ENCODE data around the gene HMG20B.
"Not testable (repeated sequence)": the region's sequence is repeated elsewhere in the genome, so short reads cannot be mapped to it uniquely, and the experiment has no call there.

Gene HMG20B

DNA sequence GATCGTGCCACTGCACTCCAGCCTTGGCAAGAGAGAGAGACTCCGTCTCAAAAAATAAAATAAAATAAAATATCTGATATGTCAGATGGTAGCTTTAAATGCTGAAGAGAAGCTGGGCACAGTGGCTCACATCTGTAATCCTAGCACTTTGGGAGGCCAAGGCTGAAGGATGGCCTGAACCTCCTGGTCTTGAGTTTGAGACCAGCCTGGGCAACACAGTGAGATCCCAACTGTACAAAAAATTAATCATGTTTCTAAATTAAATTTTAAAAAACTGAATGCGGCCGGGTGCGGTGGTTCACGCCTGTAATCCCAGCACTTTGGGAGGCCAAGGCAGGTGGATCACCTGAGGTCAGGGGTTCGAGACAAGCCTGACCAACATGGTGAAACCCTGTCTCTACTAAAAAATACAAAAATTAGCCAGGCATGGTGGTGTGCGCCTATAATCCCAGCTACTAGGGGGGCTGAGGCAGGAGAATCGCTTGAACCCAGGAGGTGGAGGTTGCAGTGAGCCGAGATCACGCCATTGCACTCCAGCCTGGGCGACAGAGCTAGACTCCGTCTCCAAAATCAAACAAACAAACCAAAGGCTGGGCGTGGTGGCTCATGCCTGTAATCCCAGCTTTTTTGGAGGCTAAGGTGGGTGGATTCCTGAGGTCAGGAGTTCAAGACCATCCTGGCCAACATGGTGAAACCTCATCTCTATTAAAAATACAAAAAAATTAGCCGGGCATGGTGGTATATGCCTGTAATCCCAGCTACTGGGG, 11.5 kb downstream of the HMG20B start:
- not testable (repeated sequence) for DNase-seq (ENCODE audit: low spot score)

GRCh38 chr19:3585301-3586126, 12.8 kb downstream of the HMG20B start, which contains the start of gene GIPC3:
Gene GIPC3, plus strand, starts transcription at chr19:3585478. Its CDS starts 120 bp downstream, at chr19:3585598.
- DNase-seq (ENCODE audit: low spot score) = no peak

GRCh38 chr19:3586127-3586626, 13.4 kb downstream of the HMG20B start:
- no peak for DNase-seq (ENCODE audit: low spot score)

DNA sequence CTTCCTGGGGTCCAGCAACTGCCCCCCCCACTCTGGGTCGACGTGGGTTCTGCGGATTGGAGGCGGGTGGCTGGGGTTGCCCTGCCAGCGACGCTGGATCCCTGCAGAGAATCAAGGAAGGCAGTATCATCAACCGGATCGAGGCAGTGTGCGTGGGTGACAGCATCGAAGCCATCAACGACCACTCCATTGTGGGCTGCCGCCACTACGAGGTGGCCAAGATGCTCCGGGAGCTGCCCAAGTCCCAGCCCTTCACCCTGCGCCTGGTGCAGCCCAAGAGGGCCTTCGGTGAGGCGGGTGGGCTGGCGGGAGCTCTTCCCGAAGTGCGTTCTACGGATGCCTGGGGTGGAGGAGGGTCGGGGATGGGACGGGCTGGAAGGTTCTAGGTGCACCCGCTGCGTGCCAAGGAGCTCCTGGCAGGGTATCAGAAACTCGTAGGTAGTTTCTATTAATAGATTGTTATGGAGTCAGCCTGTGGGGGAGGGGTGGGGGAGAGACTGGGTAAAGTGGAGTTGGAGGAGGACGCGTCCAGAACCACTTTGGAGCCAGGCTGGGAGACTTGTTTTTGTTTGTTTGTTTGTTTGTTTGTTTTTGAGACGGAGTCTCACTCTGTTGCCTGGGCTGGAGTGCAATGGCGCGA, 14.1 kb downstream of the HMG20B start:
- no peak for DNase-seq (ENCODE audit: low spot score)

- DNase-seq (ENCODE audit: low spot score) = no peak
These were observed 16.7 kb downstream of the HMG20B start for GRCh38 chr19:3589439-3589838.

DNA sequence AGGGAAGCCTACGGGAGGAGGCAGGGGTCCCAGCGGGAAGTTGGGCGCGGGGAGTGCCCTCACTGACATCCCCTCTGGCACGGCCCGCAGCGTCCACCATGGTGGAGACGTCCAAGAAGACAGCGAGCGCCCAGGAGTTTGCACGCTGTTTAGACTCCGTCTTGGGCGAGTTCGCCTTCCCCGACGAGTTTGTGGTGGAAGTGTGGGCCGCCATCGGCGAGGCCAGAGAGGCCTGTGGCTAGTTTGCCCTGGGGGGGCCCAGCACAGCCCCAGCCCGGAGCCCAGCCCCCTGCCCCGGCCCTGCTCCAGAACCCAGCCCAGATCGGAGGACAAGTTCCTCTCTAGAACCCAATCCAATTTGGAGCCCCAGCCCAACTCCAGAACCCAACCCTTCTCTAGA, 17.2 kb downstream of the HMG20B start:
- DNase-seq (ENCODE audit: low spot score) = no peak

GRCh38 chr19:3590991-3591659, 18.4 kb downstream of the HMG20B start:
- no peak for DNase-seq (ENCODE audit: low spot score)

DNA sequence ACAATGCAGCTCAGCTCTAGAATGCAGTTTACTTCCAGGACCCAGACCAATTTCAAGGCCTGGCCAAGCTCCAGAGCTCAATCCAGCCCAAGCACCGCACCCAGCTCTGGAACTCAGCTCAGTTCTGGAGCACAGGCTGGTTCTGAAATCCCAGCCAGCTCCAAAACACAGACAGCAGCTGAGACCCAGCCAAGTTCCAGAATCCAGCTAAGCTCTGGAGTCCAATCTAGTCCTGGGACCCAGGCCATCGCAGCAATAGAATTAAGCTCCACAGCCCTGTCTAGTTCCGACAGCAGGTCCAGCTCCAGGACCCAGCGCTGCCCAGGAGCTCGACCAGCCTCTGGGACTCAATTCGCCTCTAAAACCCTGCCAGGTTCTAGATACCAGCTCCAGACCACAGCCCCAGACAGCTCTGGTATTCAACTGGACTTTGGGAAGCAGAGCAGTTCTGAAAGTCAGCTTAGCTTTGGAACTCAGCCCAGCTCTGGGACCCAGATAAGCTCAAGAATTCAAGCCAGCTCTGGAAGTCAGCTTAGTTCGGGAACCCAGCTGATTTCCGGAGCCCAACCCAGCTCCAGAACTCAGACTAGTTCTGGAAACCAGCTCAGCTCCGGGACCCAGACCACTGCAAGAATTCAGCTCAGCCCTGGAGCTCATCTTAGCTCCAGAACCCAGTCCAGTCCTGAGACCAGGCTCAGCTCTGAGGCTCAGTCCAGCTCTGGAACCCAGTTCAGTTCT, 19.3 kb downstream of the HMG20B start:
- no peak for DNase-seq (ENCODE audit: low spot score)

- DNase-seq (ENCODE audit: low spot score) = no peak
These were observed 20.4 kb downstream of the HMG20B start for GRCh38 chr19:3593156-3593555.

DNA sequence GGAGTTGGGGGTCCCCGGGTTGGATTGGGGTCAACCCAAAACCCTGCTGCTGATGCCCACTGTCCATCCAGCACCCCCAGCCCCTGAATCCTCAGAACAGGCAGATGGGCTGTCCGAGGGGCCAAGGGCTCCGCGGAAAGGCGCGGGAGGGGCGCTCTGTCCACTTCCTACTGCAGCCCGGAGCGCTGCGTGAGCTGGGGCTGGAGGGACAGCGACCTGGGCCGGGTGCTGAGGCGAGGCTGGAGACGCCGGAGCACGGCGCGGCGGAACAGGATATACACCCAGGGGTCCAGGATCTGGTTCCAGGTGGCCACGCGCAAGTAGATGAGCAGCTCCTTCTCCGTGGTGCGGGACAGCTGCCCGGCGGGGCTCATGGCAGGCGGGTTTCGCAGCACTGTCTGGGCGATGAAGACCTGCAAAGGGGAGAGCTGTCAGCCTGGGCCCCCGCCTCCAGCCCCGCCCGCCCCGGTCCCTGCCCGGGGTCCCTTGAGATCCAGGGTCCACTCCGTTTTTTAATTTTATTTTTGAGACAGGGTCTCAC, 22.8 kb downstream of the HMG20B start:
- DNase-seq (ENCODE audit: low spot score) = no peak

GRCh38 chr19:3599776-3600187, 27.0 kb downstream of the HMG20B start:
- DNase-seq (ENCODE audit: low spot score) = no peak

- DNase-seq (ENCODE audit: low spot score) = no peak
These were observed 28.3 kb downstream of the HMG20B start for GRCh38 chr19:3601021-3601420.

GRCh38 chr19:3603121-3603811, 30.5 kb downstream of the HMG20B start:
- DNase-seq (ENCODE audit: low spot score) = peak; percentile 69

- DNase-seq (ENCODE audit: low spot score) = no peak
These were observed 31.7 kb downstream of the HMG20B start for GRCh38 chr19:3604227-3604986.

- no peak for DNase-seq (ENCODE audit: low spot score)
These were observed 32.2 kb downstream of the HMG20B start for GRCh38 chr19:3604987-3605343.

DNA sequence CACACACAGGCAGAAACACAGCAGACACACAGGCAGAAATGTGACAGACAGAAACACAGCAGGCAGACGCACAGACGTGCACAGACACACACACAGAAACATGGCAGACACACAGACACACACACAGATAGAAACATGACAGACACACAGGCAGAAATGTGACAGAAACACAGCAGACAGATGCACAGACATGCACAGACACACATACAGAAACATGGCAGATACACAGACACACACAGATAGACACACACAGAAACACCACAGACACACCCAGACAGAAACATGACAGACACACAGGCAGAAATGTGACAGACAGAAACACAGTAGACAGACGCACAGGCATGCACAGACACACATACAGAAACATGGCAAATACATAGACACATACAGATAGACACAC, 32.6 kb downstream of the HMG20B start:
- DNase-seq (ENCODE audit: low spot score) = no peak

GRCh38 chr19:3605770-3606169, 33.0 kb downstream of the HMG20B start:
- no peak for DNase-seq (ENCODE audit: low spot score)

- peak; percentile 66 for DNase-seq (ENCODE audit: low spot score)
These were observed 33.5 kb downstream of the HMG20B start for GRCh38 chr19:3606174-3606689.

DNA sequence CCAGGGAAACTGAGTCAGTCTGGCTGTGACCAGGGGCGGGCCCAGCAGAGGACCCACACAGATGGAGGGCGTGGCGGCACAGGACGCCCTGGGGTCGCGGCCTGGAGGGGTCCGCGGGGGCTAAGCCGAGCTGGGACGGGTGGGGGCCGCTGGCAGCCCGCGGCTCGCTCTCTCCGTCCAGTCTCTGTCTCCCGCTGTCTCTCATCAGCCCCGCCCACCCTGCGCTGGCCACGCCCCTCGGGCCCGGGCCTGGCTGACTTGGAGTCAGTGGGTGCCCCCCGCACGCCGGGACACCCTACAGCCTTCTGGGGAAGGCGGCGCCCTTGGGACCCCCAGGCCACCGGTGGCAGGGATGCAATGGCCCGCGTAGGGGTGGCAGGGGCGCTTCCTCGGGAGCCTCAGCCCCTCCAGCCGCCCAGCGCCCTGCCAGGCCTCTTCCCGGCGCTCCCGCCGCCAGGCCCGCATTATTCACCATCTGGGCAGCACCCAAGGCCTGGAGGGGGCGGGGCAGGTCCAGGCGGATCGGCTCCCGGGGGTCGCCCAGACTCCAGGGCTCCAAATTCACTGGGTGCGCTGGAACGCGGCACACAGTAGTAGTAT, 34.0 kb downstream of the HMG20B start, which contains the start of gene TBXA2R:
TBXA2R (minus strand) TSS at position 186 of the 600 bp plus-strand sequence. CDS start 6,241 bp downstream, outside the sequence.
- DNase-seq (ENCODE audit: low spot score) = peak; percentile 95
